Esophagus muscularis mucosa (tissue), 4 donors: ENCODE data around the gene SUCNR1. TPM values are rescaled to one million over a fixed set of nuclear protein-coding genes. Genes with fewer than 3 reads are reported as not detected.

ENCODE experiments used
- DNase-seq: peaks from one replicate; pipeline ENCODE4 v3.0.0-alpha.2; 2017; ENCODE audit errors: extremely low spot score
- H3K27ac ChIP-seq, 4 donors: fragments of 200-600 bp; sonication (generic); replicated peaks in 1 of 4; 1 replicate in 3 of 4; 2 replicates in 1 of 4; pipeline ENCODE4 v1.5.1; 2016 to 2019; ENCODE audit warnings: mild to moderate bottlenecking in 1 of 4
- H3K27me3 ChIP-seq, 4 donors: fragments of 200-600 bp; sonication (generic); one replicate each; pipeline versions ENCODE4 v1.5.1 to v1.6.0; 2016 to 2019
- H3K36me3 ChIP-seq, 4 donors: fragments of 200-600 bp; sonication (generic); one replicate each; pipeline ENCODE4 v1.5.1; 2016 to 2019
- H3K4me1 ChIP-seq, 4 donors: fragments of 200-600 bp; sonication (generic); one replicate each; pipeline ENCODE4 v1.5.1; 2016 to 2019
- H3K4me3 ChIP-seq, 4 donors: fragments of 200-600 bp; sonication (generic); 1 replicate in 2 of 4; 2 replicates in 2 of 4; pipeline ENCODE4 v1.5.1; 2016 to 2019; ENCODE audit warnings: mild to moderate bottlenecking in 4 of 4, moderate library complexity in 1 of 4
- H3K9me3 ChIP-seq, 4 donors: fragments of 200-600 bp; sonication (generic); 1 replicate in 3 of 4; 2 replicates in 1 of 4; pipeline ENCODE4 v1.5.1; 2016 to 2019
- EP300 ChIP-seq: sonication (generic); formaldehyde crosslinking; IDR thresholded peaks from one replicate; pipeline ENCODE4 v1.6.1; 2017; ENCODE audit warnings: antibody characterized with exemption
- POLR2A ChIP-seq: fragments of 450-650 bp; IDR thresholded peaks from one replicate; pipeline ENCODE4 v1.6.1; 2017; ENCODE audit warnings: antibody characterized with exemption, moderate library complexity, mild to moderate bottlenecking, low read depth
- POLR2AphosphoS5 ChIP-seq, 2 donors: sonication (generic); formaldehyde crosslinking; IDR thresholded peaks; one replicate each; pipeline ENCODE4 v1.6.1; 2017; ENCODE audit warnings: antibody characterized with exemption in 2 of 2
- WGBS: methylation state at CpG from one replicate; pipeline ENCODE4 v1.1.5; 2018; 5-methylcytosine and 5-hydroxymethylcytosine counted together
- intact Hi-C: fragments of 100-400 bp; cut with DNase I; formaldehyde crosslinking; loops from one replicate; pipeline ENCODE4 v1.15.1; 2023
- total RNA-seq, 4 donors: library from RNA; depleted of rRNA; stranded (reverse); fragments of >200 nt; gene quantifications; one replicate each; pipeline versions ENCODE4 v1.1.0 to v1.2.1, GENCODE V29; 2016
- TF ChIP-seq, protein P1 (sequence below), 3 experiments: fragments of 200-600 bp in 2 of 3; fragments of 450-650 bp in 1 of 3; sonication (generic) in 2 of 3; IDR thresholded peaks; one replicate each; pipeline ENCODE4 v1.5.1; 2017 to 2019; ENCODE audit warnings: antibody characterized with exemption in 3 of 3, mild to moderate bottlenecking in 2 of 3, moderate library complexity in 1 of 3

SUCNR1 gene
- total RNA-seq, 4 donors from 2014 or later: under 0.01 to 0.33 (median 0.15) TPM

DNA sequence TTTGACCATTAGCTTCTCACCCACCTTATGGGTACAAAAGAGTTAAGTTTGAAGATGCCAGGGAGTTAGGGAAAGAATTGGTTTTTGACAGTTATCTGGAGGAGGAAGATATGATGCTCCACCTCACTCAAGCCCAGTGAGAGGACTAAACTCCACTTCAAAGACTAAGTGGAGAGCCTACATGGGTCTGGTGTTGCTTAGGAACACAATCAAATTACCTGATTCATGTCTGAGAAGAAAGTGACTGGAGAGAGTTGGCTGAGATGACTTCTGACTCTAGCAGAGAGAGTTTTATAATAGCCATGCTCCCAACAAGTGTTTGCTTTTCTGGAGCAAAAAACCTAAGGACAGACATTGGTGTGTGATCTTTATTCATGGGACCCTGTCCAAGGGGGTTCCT is 43.3 kb downstream of the SUCNR1 start:
- Histone ChIP-seq H3K27me3 (no peaks in the 10 kb centered on the region), H3K27ac (no peak overlapping the region), H3K4me3 (no peak overlapping the region), H3K4me1 (peaks cover 0 to 7% (median 0%) of the 10 kb centered on the region in 4 donors), H3K36me3 (no peaks in the 10 kb centered on the region), H3K9me3 (no peaks in the 10 kb centered on the region)
- TF ChIP-seq EP300 (no peak), POLR2AphosphoS5 (IDR thresholded peaks at IDR 0.05) (no peak), POLR2A (no peak)
- TF ChIP-seq, protein P1, sequence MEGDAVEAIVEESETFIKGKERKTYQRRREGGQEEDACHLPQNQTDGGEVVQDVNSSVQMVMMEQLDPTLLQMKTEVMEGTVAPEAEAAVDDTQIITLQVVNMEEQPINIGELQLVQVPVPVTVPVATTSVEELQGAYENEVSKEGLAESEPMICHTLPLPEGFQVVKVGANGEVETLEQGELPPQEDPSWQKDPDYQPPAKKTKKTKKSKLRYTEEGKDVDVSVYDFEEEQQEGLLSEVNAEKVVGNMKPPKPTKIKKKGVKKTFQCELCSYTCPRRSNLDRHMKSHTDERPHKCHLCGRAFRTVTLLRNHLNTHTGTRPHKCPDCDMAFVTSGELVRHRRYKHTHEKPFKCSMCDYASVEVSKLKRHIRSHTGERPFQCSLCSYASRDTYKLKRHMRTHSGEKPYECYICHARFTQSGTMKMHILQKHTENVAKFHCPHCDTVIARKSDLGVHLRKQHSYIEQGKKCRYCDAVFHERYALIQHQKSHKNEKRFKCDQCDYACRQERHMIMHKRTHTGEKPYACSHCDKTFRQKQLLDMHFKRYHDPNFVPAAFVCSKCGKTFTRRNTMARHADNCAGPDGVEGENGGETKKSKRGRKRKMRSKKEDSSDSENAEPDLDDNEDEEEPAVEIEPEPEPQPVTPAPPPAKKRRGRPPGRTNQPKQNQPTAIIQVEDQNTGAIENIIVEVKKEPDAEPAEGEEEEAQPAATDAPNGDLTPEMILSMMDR (IDR thresholded peaks at IDR 0.05): no peak
- intact Hi-C loops: loop anchor here (5.0 to 10.0 kb wide), 2 partner anchors 79 to 452 kb away; partner anchors contain the start of gene IGSF10
- DNase-seq: no peak

- no peak overlapping the region for H3K4me3 ChIP-seq
- H3K36me3 ChIP-seq: no peaks in the 10 kb centered on the region
- H3K9me3 ChIP-seq: no peaks in the 10 kb centered on the region
- H3K27ac ChIP-seq: no peak overlapping the region
- no peaks in the 10 kb centered on the region for H3K27me3 ChIP-seq
- TF ChIP-seq EP300: no peak
- TF ChIP-seq, protein P1 (IDR thresholded peaks at IDR 0.05): peak; percentile 61 to 70 (median 67)
- WGBS: 51% methylated on average over 5 of the region's 5 CpGs
- peaks cover 0 to 7% (median 0%) of the 10 kb centered on the region in 4 donors for H3K4me1 ChIP-seq
- intact Hi-C loops: loop anchor here (2.0 to 10.0 kb wide), 3 partner anchors 81 to 478 kb away; partner anchors contain the start of gene IGSF10
- DNase-seq: no peak
Observed at GRCh38 chr3:151918253-151919029, 45.0 kb downstream of the SUCNR1 start.

DNA sequence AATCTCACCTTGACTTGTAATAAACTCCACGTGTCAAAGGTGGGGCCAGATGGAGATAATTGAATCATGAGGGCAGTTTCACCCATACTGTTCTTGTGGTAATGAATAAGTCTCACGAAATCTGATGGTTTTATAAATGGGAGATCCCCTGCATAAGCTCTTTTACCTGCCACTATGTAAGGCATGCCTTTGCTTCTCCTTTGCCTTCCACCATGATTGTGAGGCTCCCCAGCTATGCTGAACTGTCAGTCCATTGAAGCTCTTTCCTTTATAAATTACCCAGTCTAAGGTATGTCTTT is 45.5 kb downstream of the SUCNR1 start:
- Histone ChIP-seq H3K36me3 (no peaks in the 10 kb centered on the region), H3K9me3 (no peaks in the 10 kb centered on the region), H3K27ac (no peak overlapping the region), H3K27me3 (no peaks in the 10 kb centered on the region), H3K4me3 (no peak overlapping the region), H3K4me1 (peaks cover 0 to 11% (median 0%) of the 10 kb centered on the region in 4 donors)
- DNase-seq: no peak
- intact Hi-C loops: loop anchor here (2.0 to 10.0 kb wide), 3 partner anchors 82 to 478 kb away; partner anchors contain the start of gene IGSF10
- 75% methylated on average over 1 of the region's 2 CpGs for WGBS
- TF ChIP-seq EP300: no peak
- TF ChIP-seq POLR2A: no peak
- TF ChIP-seq, protein P1 (IDR thresholded peaks at IDR 0.05): no peak
- no peak for TF ChIP-seq POLR2AphosphoS5 (IDR thresholded peaks at IDR 0.05)

DNA sequence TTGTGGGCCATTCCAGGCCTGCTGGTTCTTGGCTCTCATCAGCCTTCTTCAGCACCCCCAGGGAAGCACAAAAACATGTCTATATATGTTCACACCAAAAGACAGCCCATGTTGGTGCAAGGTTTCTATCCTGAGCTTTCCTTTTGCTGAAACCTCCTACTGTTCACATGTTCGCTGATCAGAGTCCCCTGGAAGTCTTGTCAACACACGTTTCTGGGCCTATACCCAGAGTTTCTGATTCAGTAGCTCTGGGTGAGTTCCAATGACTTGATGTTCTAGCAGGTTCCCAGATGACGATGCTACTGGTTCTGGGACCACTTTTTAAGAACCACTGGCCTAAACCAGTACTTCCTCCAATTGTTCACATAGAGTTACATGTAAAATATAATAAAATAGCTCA is 46.0 kb downstream of the SUCNR1 start:
- H3K4me3 ChIP-seq: no peak overlapping the region
- no peaks in the 10 kb centered on the region for H3K36me3 ChIP-seq
- WGBS: 77% methylated on average over 3 of the region's 3 CpGs
- H3K27me3 ChIP-seq: no peaks in the 10 kb centered on the region
- no peaks in the 10 kb centered on the region for H3K9me3 ChIP-seq
- peaks cover 0 to 14% (median 0%) of the 10 kb centered on the region in 4 donors for H3K4me1 ChIP-seq
- no peak for DNase-seq
- no peak for TF ChIP-seq EP300
- intact Hi-C loops: loop anchor here (2.0 to 10.0 kb wide), 3 partner anchors 82 to 479 kb away; partner anchors contain the start of gene IGSF10
- H3K27ac ChIP-seq: no peak overlapping the region

GRCh38 chr3:151923901-151924300 is 50.5 kb downstream of the SUCNR1 start:
- WGBS: 4% methylated on average over 1 of the region's 1 CpG
- Histone ChIP-seq H3K36me3 (no peaks in the 10 kb centered on the region), H3K4me3 (no peak overlapping the region), H3K4me1 (peaks cover 0 to 26% (median 0%) of the 10 kb centered on the region in 4 donors), H3K9me3 (no peaks in the 10 kb centered on the region), H3K27me3 (no peaks in the 10 kb centered on the region), H3K27ac (no peak overlapping the region)
- no peak for DNase-seq
- TF ChIP-seq, protein P1 (IDR thresholded peaks at IDR 0.05): no peak
- TF ChIP-seq EP300 (no peak), POLR2A (no peak), POLR2AphosphoS5 (IDR thresholded peaks at IDR 0.05) (no peak)
- intact Hi-C loops: no loop called here
